Measurements from ENCODE around the gene TRAF3IP3.
A peak's percentile ranks its signal among the peaks of the same experiment; 100 is the strongest.

DNA sequence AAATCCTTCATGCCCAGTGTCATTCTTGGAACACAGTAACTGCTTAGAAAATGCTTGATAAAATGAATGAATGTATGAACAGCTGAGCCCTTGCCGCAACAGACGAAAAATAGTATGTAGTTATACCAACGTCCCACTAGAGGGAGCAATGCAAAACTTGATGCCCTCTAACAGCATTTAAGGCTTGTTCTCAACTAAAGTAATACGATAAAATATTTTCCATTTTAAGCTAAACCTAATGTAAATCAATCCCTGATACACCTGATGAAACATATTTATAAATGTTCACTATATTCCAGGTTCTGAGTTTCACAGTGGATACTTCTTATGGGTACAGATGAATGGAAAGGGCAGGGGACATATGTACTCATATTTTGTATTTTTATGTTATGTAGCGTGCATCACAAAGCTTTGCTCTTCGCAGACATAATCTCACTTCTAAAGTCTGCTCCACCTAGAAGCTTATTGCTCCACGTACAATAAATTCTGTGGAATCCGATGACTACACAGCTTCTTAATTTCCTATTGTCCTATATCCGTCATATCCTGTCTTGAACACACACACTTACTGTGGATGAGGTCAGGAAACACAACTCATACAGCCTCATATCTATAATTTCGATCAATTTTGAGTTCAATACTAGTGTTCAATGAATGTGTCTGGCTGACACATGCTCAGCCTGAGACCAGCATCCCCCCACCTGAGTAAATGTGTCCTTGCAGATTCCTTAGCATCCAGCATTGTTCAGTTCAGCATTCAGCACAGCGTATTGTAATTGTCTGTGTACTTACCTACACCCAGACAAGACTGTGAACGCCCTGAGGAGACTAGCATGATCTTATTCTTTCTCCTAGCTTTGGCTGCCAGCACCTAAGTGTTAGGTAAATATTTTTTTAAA is 67.5 kb downstream of the TRAF3IP3 start:
- TF ChIP-seq, protein P1, sequence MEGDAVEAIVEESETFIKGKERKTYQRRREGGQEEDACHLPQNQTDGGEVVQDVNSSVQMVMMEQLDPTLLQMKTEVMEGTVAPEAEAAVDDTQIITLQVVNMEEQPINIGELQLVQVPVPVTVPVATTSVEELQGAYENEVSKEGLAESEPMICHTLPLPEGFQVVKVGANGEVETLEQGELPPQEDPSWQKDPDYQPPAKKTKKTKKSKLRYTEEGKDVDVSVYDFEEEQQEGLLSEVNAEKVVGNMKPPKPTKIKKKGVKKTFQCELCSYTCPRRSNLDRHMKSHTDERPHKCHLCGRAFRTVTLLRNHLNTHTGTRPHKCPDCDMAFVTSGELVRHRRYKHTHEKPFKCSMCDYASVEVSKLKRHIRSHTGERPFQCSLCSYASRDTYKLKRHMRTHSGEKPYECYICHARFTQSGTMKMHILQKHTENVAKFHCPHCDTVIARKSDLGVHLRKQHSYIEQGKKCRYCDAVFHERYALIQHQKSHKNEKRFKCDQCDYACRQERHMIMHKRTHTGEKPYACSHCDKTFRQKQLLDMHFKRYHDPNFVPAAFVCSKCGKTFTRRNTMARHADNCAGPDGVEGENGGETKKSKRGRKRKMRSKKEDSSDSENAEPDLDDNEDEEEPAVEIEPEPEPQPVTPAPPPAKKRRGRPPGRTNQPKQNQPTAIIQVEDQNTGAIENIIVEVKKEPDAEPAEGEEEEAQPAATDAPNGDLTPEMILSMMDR (IDR thresholded peaks at IDR 0.05), result peak; percentile 21 to 65
- TF ChIP-seq POLR2A (IDR thresholded peaks at IDR 0.05) (no peak), EP300 (IDR thresholded peaks at IDR 0.05) (no peak)
